H9 (cell line): Measurements from ENCODE around the gene ZNF14. TPM values are rescaled to one million over a fixed set of nuclear protein-coding genes. Genes with fewer than 3 reads are reported as not detected.

Source experiments
- DNase-seq: peaks from one replicate; pipeline ENCODE4 v3.0.0-alpha.2; 2017
- H2AFZ ChIP-seq: one replicate; pipeline ENCODE4 v1.6.1; 2013; ENCODE audit warnings: mild to moderate bottlenecking, low read length, control low read depth, moderate library complexity
- H2AK5ac ChIP-seq: 2 replicates; pipeline ENCODE4 v1.6.1; 2013; ENCODE audit warnings: low read length, control low read depth, mixed read lengths; ENCODE audit not compliant: insufficient read length
- H2BK120ac ChIP-seq: one replicate; pipeline ENCODE4 v1.6.1; 2013; ENCODE audit warnings: low read depth, mild to moderate bottlenecking, low read length, control low read depth, inconsistent platforms; ENCODE audit not compliant: poor library complexity, severe bottlenecking
- H2BK12ac ChIP-seq: 2 replicates; pipeline ENCODE4 v1.6.1; 2013; ENCODE audit warnings: low read length, control low read depth, mixed read lengths, low read depth; ENCODE audit not compliant: insufficient read length
- H2BK15ac ChIP-seq: 2 replicates; pipeline ENCODE4 v1.6.1; 2013; ENCODE audit warnings: low read depth, low read length, control low read depth
- H2BK20ac ChIP-seq: one replicate; pipeline ENCODE4 v1.6.1; 2013; ENCODE audit warnings: low read depth, mild to moderate bottlenecking, low read length, control low read depth, inconsistent platforms; ENCODE audit not compliant: poor library complexity, severe bottlenecking
- H2BK5ac ChIP-seq: 2 replicates; pipeline ENCODE4 v1.6.1; 2013; ENCODE audit warnings: low read length, control low read depth, mixed read lengths; ENCODE audit not compliant: insufficient read length
- H3K14ac ChIP-seq: 2 replicates; pipeline ENCODE4 v1.6.1; 2013; ENCODE audit warnings: low read length, control low read depth; ENCODE audit not compliant: insufficient read depth
- H3K18ac ChIP-seq: 2 replicates; pipeline ENCODE4 v1.6.1; 2013; ENCODE audit warnings: low read depth, mild to moderate bottlenecking, mixed read lengths, low read length, control low read depth; ENCODE audit not compliant: insufficient read length
- H3K23ac ChIP-seq: 2 replicates; pipeline ENCODE4 v1.6.1; 2013; ENCODE audit warnings: low read length, control low read depth, mixed read lengths, low read depth; ENCODE audit not compliant: insufficient read length
- H3K23me2 ChIP-seq: 2 replicates; pipeline ENCODE4 v1.6.1; 2013; ENCODE audit warnings: low read depth, mild to moderate bottlenecking, mixed read lengths, low read length, control low read depth; ENCODE audit not compliant: insufficient read length, poor library complexity, severe bottlenecking
- H3K27ac ChIP-seq: 2 replicates; pipeline ENCODE4 v1.5.1; 2013; ENCODE audit warnings: low read length, control low read depth, mixed read lengths, low read depth; ENCODE audit not compliant: insufficient read length
- H3K27me3 ChIP-seq: 2 replicates; pipeline ENCODE4 v1.6.1; 2013; ENCODE audit warnings: low read length, control low read depth, inconsistent platforms; ENCODE audit not compliant: insufficient read depth
- H3K4ac ChIP-seq: 2 replicates; pipeline ENCODE4 v1.6.1; 2013; ENCODE audit warnings: low read depth, mild to moderate bottlenecking, control low read depth, inconsistent platforms, low read length, moderate library complexity
- H3K4me1 ChIP-seq: 2 replicates; pipeline ENCODE4 v1.6.1; 2013; ENCODE audit warnings: low read length, control low read depth, inconsistent platforms; ENCODE audit not compliant: insufficient read depth
- H3K4me2 ChIP-seq: 2 replicates; pipeline ENCODE4 v1.6.1; 2013; ENCODE audit warnings: low read length, control low read depth, mixed read lengths; ENCODE audit not compliant: insufficient read length, insufficient read depth
- H3K56ac ChIP-seq: 2 replicates; pipeline ENCODE4 v1.6.1; 2013; ENCODE audit warnings: low read depth, mild to moderate bottlenecking, mixed read lengths, low read length, control low read depth; ENCODE audit not compliant: insufficient read length
- H3K79me1 ChIP-seq: 2 replicates; pipeline ENCODE4 v1.6.1; 2013; ENCODE audit warnings: low read depth, mild to moderate bottlenecking, moderate library complexity, low read length, control low read depth, inconsistent platforms; ENCODE audit not compliant: insufficient read depth, poor library complexity, severe bottlenecking
- H3K79me2 ChIP-seq: 2 replicates; pipeline ENCODE4 v1.6.1; 2013; ENCODE audit warnings: low read length, control low read depth, inconsistent platforms; ENCODE audit not compliant: insufficient read depth
- H3K9ac ChIP-seq: 2 replicates; pipeline ENCODE4 v1.6.1; 2013; ENCODE audit warnings: low read length, control low read depth, mixed read lengths; ENCODE audit not compliant: insufficient read length; ENCODE audit errors: extremely low read depth
- H3K9me3 ChIP-seq: one replicate; pipeline ENCODE4 v1.6.1; 2013; ENCODE audit warnings: low read depth, low read length, inconsistent platforms; ENCODE audit not compliant: control insufficient read depth
- H3T11ph ChIP-seq: one replicate; pipeline ENCODE4 v1.6.1; 2013; ENCODE audit warnings: mild to moderate bottlenecking, low read length, control low read depth, inconsistent platforms
- H4K20me1 ChIP-seq: one replicate; pipeline ENCODE4 v1.6.1; 2013; ENCODE audit not compliant: control insufficient read depth, insufficient read length, insufficient read depth
- H4K5ac ChIP-seq: 2 replicates; pipeline ENCODE4 v1.6.1; 2013; ENCODE audit warnings: low read depth, mild to moderate bottlenecking, mixed read lengths, low read length, control low read depth; ENCODE audit not compliant: insufficient read length
- H4K8ac ChIP-seq: replicated peaks from 2 replicates; pipeline ENCODE4 v1.6.1; 2013; ENCODE audit warnings: low read length, control low read depth, mixed read lengths, low read depth; ENCODE audit not compliant: insufficient read length
- H4K91ac ChIP-seq: 2 replicates; pipeline ENCODE4 v1.6.1; 2013; ENCODE audit warnings: low read depth, mild to moderate bottlenecking, moderate library complexity, mixed read lengths, low read length, control low read depth; ENCODE audit not compliant: insufficient read length
- H3K27ac Mint-ChIP-seq, 3 experiments: 2 replicates in 2 of 3; 3 replicates in 1 of 3; pipeline ENCODE4 v1.8.0; 2020 to 2021; ENCODE audit warnings: mixed read lengths in 3 of 3, mild to moderate bottlenecking in 1 of 3, moderate library complexity in 1 of 3
- H3K27me3 Mint-ChIP-seq: 2 replicates; pipeline ENCODE4 v1.8.0; 2021; ENCODE audit warnings: low read depth, mild to moderate bottlenecking, moderate library complexity, mixed read lengths
- H3K36me3 Mint-ChIP-seq, 3 experiments: 2 replicates in 2 of 3; 3 replicates in 1 of 3; pipeline ENCODE4 v1.8.0; 2020 to 2021; ENCODE audit warnings: low read depth in 3 of 3, mixed read lengths in 3 of 3; ENCODE audit not compliant: insufficient read depth in 1 of 3
- H3K4me1 Mint-ChIP-seq, 2 experiments: 2 replicates each; pipeline ENCODE4 v1.8.0; 2020; ENCODE audit warnings: mixed read lengths in 2 of 2
- H3K4me3 Mint-ChIP-seq, 2 experiments: 2 replicates in 1 of 2; 3 replicates in 1 of 2; pipeline ENCODE4 v1.8.0; 2020 to 2021; ENCODE audit warnings: mild to moderate bottlenecking in 2 of 2, mixed read lengths in 2 of 2, moderate library complexity in 1 of 2
- H3K9me3 Mint-ChIP-seq, 2 experiments: 2 replicates in 1 of 2; 3 replicates in 1 of 2; pipeline ENCODE4 v1.8.0; 2020; ENCODE audit warnings: mild to moderate bottlenecking in 2 of 2, mixed read lengths in 2 of 2, moderate library complexity in 1 of 2
- WGBS: extraction: QIAGEN DNeasy Blood & Tissue Kit; methylation state at CpG from one replicate; pipeline ENCODE4 v1.1.7; 2013; ENCODE audit warnings: missing lambda C conversion rate, low lambda C conversion rate, mixed read lengths; ENCODE audit not compliant: insufficient read length; ENCODE audit errors: extremely low coverage; 5-methylcytosine and 5-hydroxymethylcytosine counted together
- total RNA-seq: library from RNA; stranded (reverse); gene quantifications from 2 replicates; pipeline ENCODE4 v1.2.1, GENCODE V29; 2021
- TF ChIP-seq, protein P1 (sequence below): fragments of 200-600 bp; sonication (generic); conservative IDR thresholded peaks from 3 replicates; pipeline ENCODE4 v1.8.0; 2021; ENCODE audit warnings: antibody characterized with exemption, mild to moderate bottlenecking

The ZNF14 gene
- total RNA-seq, 1 experiment from 2014 or later: 8.3 TPM

DNA sequence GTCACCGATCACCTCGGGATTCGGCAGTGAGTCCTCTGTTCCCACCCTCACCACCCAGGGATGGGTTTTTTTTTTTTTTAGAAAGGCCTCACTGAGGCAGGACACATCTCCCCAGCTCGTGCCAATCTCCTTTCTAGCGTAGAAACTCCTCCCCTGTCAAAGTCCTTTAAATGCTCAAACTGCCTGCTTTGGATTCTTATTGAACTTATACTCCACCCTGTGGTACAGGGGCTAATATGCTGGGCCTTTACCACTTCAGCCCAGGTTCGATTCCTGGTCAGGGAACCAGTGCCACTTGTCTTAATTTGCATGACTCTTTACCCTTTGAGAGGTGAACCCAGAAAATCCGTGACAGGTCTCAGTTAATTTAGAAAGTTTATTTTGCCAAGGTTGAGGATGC, 8.3 kb upstream of the ZNF14 start:
- peaks cover 13 to 15% of the 10 kb centered on the region in 2 experiments; a peak in 4 of 5 replicates for H3K9me3 Mint-ChIP-seq
- TF ChIP-seq, protein P1, sequence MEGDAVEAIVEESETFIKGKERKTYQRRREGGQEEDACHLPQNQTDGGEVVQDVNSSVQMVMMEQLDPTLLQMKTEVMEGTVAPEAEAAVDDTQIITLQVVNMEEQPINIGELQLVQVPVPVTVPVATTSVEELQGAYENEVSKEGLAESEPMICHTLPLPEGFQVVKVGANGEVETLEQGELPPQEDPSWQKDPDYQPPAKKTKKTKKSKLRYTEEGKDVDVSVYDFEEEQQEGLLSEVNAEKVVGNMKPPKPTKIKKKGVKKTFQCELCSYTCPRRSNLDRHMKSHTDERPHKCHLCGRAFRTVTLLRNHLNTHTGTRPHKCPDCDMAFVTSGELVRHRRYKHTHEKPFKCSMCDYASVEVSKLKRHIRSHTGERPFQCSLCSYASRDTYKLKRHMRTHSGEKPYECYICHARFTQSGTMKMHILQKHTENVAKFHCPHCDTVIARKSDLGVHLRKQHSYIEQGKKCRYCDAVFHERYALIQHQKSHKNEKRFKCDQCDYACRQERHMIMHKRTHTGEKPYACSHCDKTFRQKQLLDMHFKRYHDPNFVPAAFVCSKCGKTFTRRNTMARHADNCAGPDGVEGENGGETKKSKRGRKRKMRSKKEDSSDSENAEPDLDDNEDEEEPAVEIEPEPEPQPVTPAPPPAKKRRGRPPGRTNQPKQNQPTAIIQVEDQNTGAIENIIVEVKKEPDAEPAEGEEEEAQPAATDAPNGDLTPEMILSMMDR: no peak
- no peak overlapping the region; a peak in 1 of 7 replicates for H3K27ac Mint-ChIP-seq
- no peak overlapping the region for H3K4me2 ChIP-seq
- no peak overlapping the region for H2BK5ac ChIP-seq
- H3K56ac ChIP-seq: no peak overlapping the region
- no peak overlapping the region for H2AFZ ChIP-seq
- no peaks in the 10 kb centered on the region for H3K79me1 ChIP-seq
- no peaks in the 10 kb centered on the region; a peak in 1 of 4 replicates for H3K4me1 Mint-ChIP-seq
- DNase-seq: no peak
- peaks cover 0 to 6% (median 0%) of the 10 kb centered on the region in 3 experiments; a peak in 2 of 7 replicates for H3K36me3 Mint-ChIP-seq
- H3K4me1 ChIP-seq: no peaks in the 10 kb centered on the region
- H3K79me2 ChIP-seq: no peaks in the 10 kb centered on the region
- no CpG with 5 or more reads among the region's 7 CpGs for WGBS
- H2AK5ac ChIP-seq: no peak overlapping the region
- no peak overlapping the region for H2BK120ac ChIP-seq
- no peaks in the 10 kb centered on the region for H3K23me2 ChIP-seq
- no peak overlapping the region for H3T11ph ChIP-seq
- no peak overlapping the region for H2BK12ac ChIP-seq
- H3K23ac ChIP-seq: no peak overlapping the region
- H3K9ac ChIP-seq: no peak overlapping the region
- H4K5ac ChIP-seq: no peak overlapping the region
- H4K8ac ChIP-seq: no peak overlapping the region
- no peak overlapping the region for H4K91ac ChIP-seq
- H3K27me3 Mint-ChIP-seq: peaks cover 35% of the 10 kb centered on the region
- H3K4me3 Mint-ChIP-seq: no peak overlapping the region
- no peaks in the 10 kb centered on the region for H3K9me3 ChIP-seq
- H3K18ac ChIP-seq: no peak overlapping the region
- no peaks in the 10 kb centered on the region for H3K27me3 ChIP-seq
- no peak overlapping the region for H2BK15ac ChIP-seq
- H4K20me1 ChIP-seq: no peaks in the 10 kb centered on the region
- H3K27ac ChIP-seq: no peak overlapping the region
- H2BK20ac ChIP-seq: no peak overlapping the region
- H3K4ac ChIP-seq: no peak overlapping the region
- no peak overlapping the region for H3K14ac ChIP-seq
